ENCODE measurements around the gene ALDH3A2.

Gene ALDH3A2

DNA sequence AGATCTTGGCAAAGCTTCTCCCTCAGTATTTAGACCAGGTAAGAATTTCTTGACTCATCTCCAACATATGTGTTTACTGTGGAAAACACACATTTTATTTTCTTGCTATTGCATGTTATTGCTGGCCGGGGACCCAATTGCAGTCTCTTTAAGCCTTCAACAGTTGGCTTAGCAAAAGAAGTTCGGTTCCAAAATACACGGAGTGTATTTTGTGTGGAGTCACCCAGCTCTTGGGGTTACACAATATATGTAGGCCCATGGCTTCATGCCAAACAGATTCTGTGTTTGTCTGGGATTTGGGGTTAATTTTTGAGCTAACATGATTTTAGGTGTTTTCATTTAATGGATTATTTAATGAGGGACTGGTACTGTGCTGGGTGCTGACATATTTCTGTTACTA, 4.0 kb downstream of the ALDH3A2 start:
- TF ChIP-seq ARNTL (CRISPR knock-in tag; IDR thresholded peaks at IDR 0.05; ENCODE audit: borderline replicate concordance, low read depth) (no peak), OSR1 (CRISPR knock-in tag; IDR thresholded peaks at IDR 0.05) (no peak), ESRRG (CRISPR knock-in tag; IDR thresholded peaks at IDR 0.05) (no peak), ZFP30 (CRISPR knock-in tag; IDR thresholded peaks at IDR 0.05) (no peak), PPARA (CRISPR knock-in tag; IDR thresholded peaks at IDR 0.05; ENCODE audit: borderline replicate concordance) (no peak), RARB (CRISPR knock-in tag; IDR thresholded peaks at IDR 0.05) (no peak), TCF4 (CRISPR knock-in tag; IDR thresholded peaks at IDR 0.05; ENCODE audit: borderline replicate concordance) (no peak), BACH2 (CRISPR knock-in tag; IDR thresholded peaks at IDR 0.05; ENCODE audit: borderline replicate concordance) (no peak), ZNF70 (CRISPR knock-in tag; IDR thresholded peaks at IDR 0.05) (no peak), ZNF565 (CRISPR knock-in tag; conservative IDR thresholded peaks at IDR 0.05; ENCODE audit: low read depth) (no peak), GLIS3 (CRISPR knock-in tag; IDR thresholded peaks at IDR 0.05) (no peak), ZC3H10 (CRISPR knock-in tag; IDR thresholded peaks at IDR 0.05) (no peak), ISL1 (CRISPR knock-in tag; IDR thresholded peaks at IDR 0.05) (no peak), SNAI2 (CRISPR knock-in tag; IDR thresholded peaks at IDR 0.05) (no peak)
- TF ChIP-seq, protein P1, sequence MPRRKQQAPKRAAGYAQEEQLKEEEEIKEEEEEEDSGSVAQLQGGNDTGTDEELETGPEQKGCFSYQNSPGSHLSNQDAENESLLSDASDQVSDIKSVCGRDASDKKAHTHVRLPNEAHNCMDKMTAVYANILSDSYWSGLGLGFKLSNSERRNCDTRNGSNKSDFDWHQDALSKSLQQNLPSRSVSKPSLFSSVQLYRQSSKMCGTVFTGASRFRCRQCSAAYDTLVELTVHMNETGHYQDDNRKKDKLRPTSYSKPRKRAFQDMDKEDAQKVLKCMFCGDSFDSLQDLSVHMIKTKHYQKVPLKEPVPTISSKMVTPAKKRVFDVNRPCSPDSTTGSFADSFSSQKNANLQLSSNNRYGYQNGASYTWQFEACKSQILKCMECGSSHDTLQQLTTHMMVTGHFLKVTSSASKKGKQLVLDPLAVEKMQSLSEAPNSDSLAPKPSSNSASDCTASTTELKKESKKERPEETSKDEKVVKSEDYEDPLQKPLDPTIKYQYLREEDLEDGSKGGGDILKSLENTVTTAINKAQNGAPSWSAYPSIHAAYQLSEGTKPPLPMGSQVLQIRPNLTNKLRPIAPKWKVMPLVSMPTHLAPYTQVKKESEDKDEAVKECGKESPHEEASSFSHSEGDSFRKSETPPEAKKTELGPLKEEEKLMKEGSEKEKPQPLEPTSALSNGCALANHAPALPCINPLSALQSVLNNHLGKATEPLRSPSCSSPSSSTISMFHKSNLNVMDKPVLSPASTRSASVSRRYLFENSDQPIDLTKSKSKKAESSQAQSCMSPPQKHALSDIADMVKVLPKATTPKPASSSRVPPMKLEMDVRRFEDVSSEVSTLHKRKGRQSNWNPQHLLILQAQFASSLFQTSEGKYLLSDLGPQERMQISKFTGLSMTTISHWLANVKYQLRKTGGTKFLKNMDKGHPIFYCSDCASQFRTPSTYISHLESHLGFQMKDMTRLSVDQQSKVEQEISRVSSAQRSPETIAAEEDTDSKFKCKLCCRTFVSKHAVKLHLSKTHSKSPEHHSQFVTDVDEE (CRISPR knock-in tag; IDR thresholded peaks at IDR 0.05) = no peak
- TF ChIP-seq, protein P2, sequence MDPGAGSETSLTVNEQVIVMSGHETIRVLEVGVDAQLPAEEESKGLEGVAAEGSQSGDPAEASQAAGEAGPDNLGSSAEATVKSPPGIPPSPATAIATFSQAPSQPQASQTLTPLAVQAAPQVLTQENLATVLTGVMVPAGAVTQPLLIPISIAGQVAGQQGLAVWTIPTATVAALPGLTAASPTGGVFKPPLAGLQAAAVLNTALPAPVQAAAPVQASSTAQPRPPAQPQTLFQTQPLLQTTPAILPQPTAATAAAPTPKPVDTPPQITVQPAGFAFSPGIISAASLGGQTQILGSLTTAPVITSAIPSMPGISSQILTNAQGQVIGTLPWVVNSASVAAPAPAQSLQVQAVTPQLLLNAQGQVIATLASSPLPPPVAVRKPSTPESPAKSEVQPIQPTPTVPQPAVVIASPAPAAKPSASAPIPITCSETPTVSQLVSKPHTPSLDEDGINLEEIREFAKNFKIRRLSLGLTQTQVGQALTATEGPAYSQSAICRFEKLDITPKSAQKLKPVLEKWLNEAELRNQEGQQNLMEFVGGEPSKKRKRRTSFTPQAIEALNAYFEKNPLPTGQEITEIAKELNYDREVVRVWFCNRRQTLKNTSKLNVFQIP (CRISPR knock-in tag; IDR thresholded peaks at IDR 0.05; ENCODE audit: borderline replicate concordance, low read depth) = no peak
- no peak for ATAC-seq

DNA sequence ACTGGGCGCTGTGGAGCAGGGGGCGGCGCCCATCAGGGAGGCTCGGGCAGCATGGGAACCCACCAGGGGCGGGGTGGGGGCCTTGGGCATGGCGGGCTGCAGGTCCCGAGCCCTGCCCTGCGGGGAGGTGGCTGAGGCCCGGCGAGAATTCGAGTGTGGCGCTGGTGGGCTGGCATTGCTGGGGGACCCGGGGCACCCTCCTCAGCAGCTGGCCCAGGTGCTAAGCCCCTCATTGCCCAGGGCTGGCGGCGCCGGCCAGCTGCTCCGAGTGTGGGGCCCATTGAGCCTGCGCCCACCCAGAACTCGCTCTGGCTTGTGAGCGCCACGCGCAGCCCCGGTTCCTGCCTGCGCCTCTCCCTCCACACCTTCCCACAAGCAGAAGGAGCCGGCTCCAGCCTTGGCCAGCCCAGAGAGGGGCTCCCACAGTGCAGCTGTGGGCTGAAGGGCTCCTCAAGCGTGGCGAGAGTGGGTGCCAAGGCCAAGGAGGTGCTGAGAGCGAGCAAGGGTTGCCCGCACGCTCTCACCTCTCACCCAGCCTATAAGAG, 5.9 kb downstream of the ALDH3A2 start:
- no peak for ATAC-seq
- TF ChIP-seq, protein P3, sequence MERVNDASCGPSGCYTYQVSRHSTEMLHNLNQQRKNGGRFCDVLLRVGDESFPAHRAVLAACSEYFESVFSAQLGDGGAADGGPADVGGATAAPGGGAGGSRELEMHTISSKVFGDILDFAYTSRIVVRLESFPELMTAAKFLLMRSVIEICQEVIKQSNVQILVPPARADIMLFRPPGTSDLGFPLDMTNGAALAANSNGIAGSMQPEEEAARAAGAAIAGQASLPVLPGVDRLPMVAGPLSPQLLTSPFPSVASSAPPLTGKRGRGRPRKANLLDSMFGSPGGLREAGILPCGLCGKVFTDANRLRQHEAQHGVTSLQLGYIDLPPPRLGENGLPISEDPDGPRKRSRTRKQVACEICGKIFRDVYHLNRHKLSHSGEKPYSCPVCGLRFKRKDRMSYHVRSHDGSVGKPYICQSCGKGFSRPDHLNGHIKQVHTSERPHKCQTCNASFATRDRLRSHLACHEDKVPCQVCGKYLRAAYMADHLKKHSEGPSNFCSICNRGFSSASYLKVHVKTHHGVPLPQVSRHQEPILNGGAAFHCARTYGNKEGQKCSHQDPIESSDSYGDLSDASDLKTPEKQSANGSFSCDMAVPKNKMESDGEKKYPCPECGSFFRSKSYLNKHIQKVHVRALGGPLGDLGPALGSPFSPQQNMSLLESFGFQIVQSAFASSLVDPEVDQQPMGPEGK (CRISPR knock-in tag; IDR thresholded peaks at IDR 0.05; ENCODE audit: borderline replicate concordance) = no peak
- TF ChIP-seq ZNF70 (CRISPR knock-in tag; IDR thresholded peaks at IDR 0.05) (no peak), ESRRG (CRISPR knock-in tag; IDR thresholded peaks at IDR 0.05) (no peak), BACH2 (CRISPR knock-in tag; IDR thresholded peaks at IDR 0.05; ENCODE audit: borderline replicate concordance) (no peak), GLIS3 (CRISPR knock-in tag; IDR thresholded peaks at IDR 0.05) (no peak), ISL1 (CRISPR knock-in tag; IDR thresholded peaks at IDR 0.05) (no peak), SNAI2 (CRISPR knock-in tag; IDR thresholded peaks at IDR 0.05) (no peak), CSDC2 (CRISPR knock-in tag; IDR thresholded peaks at IDR 0.05) (no peak), RARB (CRISPR knock-in tag; IDR thresholded peaks at IDR 0.05) (no peak), ZNF8 (CRISPR knock-in tag; IDR thresholded peaks at IDR 0.05) (no peak), TOX (CRISPR knock-in tag; IDR thresholded peaks at IDR 0.05; ENCODE audit: borderline replicate concordance) (no peak), TCF4 (CRISPR knock-in tag; IDR thresholded peaks at IDR 0.05; ENCODE audit: borderline replicate concordance) (no peak), ZNF565 (CRISPR knock-in tag; conservative IDR thresholded peaks at IDR 0.05; ENCODE audit: low read depth) (no peak), ZFP30 (CRISPR knock-in tag; IDR thresholded peaks at IDR 0.05) (no peak), ARNTL (CRISPR knock-in tag; IDR thresholded peaks at IDR 0.05; ENCODE audit: borderline replicate concordance, low read depth) (no peak), ZFP3 (CRISPR knock-in tag; IDR thresholded peaks at IDR 0.05) (no peak)
- TF ChIP-seq, protein P2 (CRISPR knock-in tag; IDR thresholded peaks at IDR 0.05; ENCODE audit: borderline replicate concordance, low read depth) = no peak
- TF ChIP-seq, protein P4, sequence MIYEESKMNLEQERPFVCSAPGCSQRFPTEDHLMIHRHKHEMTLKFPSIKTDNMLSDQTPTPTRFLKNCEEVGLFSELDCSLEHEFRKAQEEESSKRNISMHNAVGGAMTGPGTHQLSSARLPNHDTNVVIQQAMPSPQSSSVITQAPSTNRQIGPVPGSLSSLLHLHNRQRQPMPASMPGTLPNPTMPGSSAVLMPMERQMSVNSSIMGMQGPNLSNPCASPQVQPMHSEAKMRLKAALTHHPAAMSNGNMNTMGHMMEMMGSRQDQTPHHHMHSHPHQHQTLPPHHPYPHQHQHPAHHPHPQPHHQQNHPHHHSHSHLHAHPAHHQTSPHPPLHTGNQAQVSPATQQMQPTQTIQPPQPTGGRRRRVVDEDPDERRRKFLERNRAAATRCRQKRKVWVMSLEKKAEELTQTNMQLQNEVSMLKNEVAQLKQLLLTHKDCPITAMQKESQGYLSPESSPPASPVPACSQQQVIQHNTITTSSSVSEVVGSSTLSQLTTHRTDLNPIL (CRISPR knock-in tag; IDR thresholded peaks at IDR 0.05; ENCODE audit: low read depth) = no peak
- TF ChIP-seq, protein P1 (CRISPR knock-in tag; IDR thresholded peaks at IDR 0.05) = no peak

Data from SK-N-SH treated with all-trans-retinoic acid at 6 μM for 48 hours (cell line).